GM23248 (cell line): ENCODE measurements around the gene IL13RA1.

Source experiments
- EZH2 ChIP-seq: fragments of 200-600 bp; sonication (generic); IDR thresholded peaks from 2 replicates; pipeline ENCODE4 v1.6.1; 2018; ENCODE audit warnings: antibody characterized with exemption, mild to moderate bottlenecking; ENCODE audit not compliant: insufficient read depth, poor library complexity, severe bottlenecking
- EZH2phosphoT487 ChIP-seq: fragments of 200-600 bp; sonication (generic); IDR thresholded peaks from 2 replicates; pipeline ENCODE4 v1.6.1; 2018; ENCODE audit warnings: antibody characterized with exemption, moderate library complexity, mild to moderate bottlenecking, low read depth; ENCODE audit not compliant: insufficient read depth

GRCh38 chrX:118755633-118756032 is 28.2 kb downstream of the IL13RA1 start:
- TF ChIP-seq EZH2phosphoT487 (no peak), EZH2 (no peak)
